Aorta (tissue), 5 donors: ENCODE measurements around the gene ZNF44. TPM values are rescaled to one million over a fixed set of nuclear protein-coding genes. Genes with fewer than 3 reads are reported as not detected.

Source experiments
- ATAC-seq: fragments of 200-7000 bp; cut with Tn5 transposase; one replicate; pipeline ENCODE4 v1.9.1; 2022; ENCODE audit warnings: moderate library complexity; ENCODE audit not compliant: low FRiP score
- DNase-seq, 2 donors: peaks; one replicate each; pipeline ENCODE4 v3.0.0-alpha.2; 2020
- H3K27ac ChIP-seq, 2 donors: one replicate each; pipeline ENCODE4 v1.5.1; 2013; ENCODE audit warnings: low read length in 2 of 2, mild to moderate bottlenecking in 2 of 2, moderate library complexity in 2 of 2, control low read depth in 1 of 2, inconsistent platforms in 1 of 2, low read depth in 1 of 2
- H3K27me3 ChIP-seq, 2 donors: one replicate each; pipeline ENCODE4 v1.6.1; 2013; ENCODE audit warnings: control low read depth in 1 of 2, low read length in 1 of 2, mild to moderate bottlenecking in 1 of 2, moderate library complexity in 1 of 2; ENCODE audit not compliant: insufficient read depth in 2 of 2, control insufficient read depth in 1 of 2
- H3K36me3 ChIP-seq, 2 donors: one replicate each; pipeline ENCODE4 v1.6.1; 2013; ENCODE audit warnings: control low read depth in 1 of 2, low read length in 1 of 2, mild to moderate bottlenecking in 1 of 2; ENCODE audit not compliant: insufficient read depth in 2 of 2, control insufficient read depth in 1 of 2
- H3K4me1 ChIP-seq, 2 donors: one replicate each; pipeline ENCODE4 v1.6.1; 2013; ENCODE audit warnings: low read length in 2 of 2, control low read depth in 1 of 2, mild to moderate bottlenecking in 1 of 2, moderate library complexity in 1 of 2; ENCODE audit not compliant: insufficient read depth in 2 of 2, control insufficient read depth in 1 of 2
- H3K4me3 ChIP-seq, 2 donors: one replicate each; pipeline ENCODE4 v1.5.1; 2013; ENCODE audit warnings: low read length in 2 of 2, control low read depth in 1 of 2, mild to moderate bottlenecking in 1 of 2
- H3K9me3 ChIP-seq: one replicate; pipeline ENCODE4 v1.6.1; 2013; ENCODE audit warnings: mild to moderate bottlenecking, low read length; ENCODE audit not compliant: control insufficient read depth
- WGBS, 2 donors: extraction: QIAGEN DNeasy Blood & Tissue Kit; methylation state at CpG; one replicate each; pipeline ENCODE4 v1.1.7; 2013; 5-methylcytosine and 5-hydroxymethylcytosine counted together
- intact Hi-C, 2 donors: fragments of 100-400 bp; cut with DNase I; formaldehyde crosslinking; loops; one replicate each; pipeline versions ENCODE4 v1.14.2 to v1.15.0; 2022
- polyA plus RNA-seq, 2 donors: library from polyadenylated mRNA; stranded (reverse); fragments of 200-250 nt; gene quantifications; one replicate each; pipeline ENCODE4 v1.2.3, GENCODE V29; 2013
- total RNA-seq, 2 donors: library from RNA; stranded (reverse); fragmentation: NEBNext Ultra II Directional; extraction: Animal tissue kit (Norgen Biotek cat#: 25700); gene quantifications; one replicate each; pipeline ENCODE4 v1.2.1, GENCODE V29; 2021
- donor health status: healthy with polysubstance abuse.
- donor health status: Bipolar disorder and iron deficiency.
- donor health status: DM: no; HTN: no; CAD: no.
- donor health status: DM: no; HTN: no; CAD: no.
- donor health status: DM: yes; HTN: yes; CAD: no.

The ZNF44 gene
- total and polyA plus RNA-seq, 4 donors: 5.4 to 19.9 (median 11.8) TPM

DNA sequence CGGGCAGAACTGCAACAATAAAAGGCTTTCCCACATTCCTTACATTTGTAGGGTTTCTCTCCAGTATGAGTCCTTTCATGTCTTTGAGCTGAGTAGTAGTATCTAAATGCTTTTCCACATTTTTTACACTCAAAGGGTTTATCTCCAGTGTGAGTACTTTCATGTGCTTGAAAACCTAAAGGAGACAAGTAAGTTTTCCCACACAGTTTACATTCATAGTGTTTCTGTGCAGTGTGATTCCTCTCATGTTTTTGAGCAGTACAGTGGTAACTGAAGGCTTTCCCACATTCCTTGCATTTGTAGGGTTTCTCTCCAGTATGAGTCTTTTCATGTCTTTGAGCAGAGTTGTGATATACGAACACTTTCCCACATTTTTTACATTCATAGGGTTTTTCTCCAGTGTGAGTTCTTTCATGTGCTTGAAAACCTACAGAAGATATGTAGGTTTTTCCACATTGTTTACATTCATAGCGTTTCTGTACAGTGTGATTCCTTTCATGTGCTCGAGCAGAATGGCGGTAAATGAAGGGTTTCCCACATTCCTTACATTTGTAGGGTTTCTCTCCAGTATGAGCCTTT lies 47.0 kb downstream of the ZNF44 start:
- intact Hi-C loops: no loop called here
- no peaks in the 10 kb centered on the region for H3K27me3 ChIP-seq
- H3K9me3 ChIP-seq: peaks cover 13% of the 10 kb centered on the region
- H3K4me3 ChIP-seq: no peak overlapping the region
- H3K27ac ChIP-seq: no peak overlapping the region
- WGBS, 2 donors: 94 to 95% methylated on average over 5 of the region's 5 CpGs
- ATAC-seq (no peak), DNase-seq (no peak)
- H3K36me3 ChIP-seq: peaks cover 2 to 12% of the 10 kb centered on the region in 2 donors
- H3K4me1 ChIP-seq: no peaks in the 10 kb centered on the region

DNA sequence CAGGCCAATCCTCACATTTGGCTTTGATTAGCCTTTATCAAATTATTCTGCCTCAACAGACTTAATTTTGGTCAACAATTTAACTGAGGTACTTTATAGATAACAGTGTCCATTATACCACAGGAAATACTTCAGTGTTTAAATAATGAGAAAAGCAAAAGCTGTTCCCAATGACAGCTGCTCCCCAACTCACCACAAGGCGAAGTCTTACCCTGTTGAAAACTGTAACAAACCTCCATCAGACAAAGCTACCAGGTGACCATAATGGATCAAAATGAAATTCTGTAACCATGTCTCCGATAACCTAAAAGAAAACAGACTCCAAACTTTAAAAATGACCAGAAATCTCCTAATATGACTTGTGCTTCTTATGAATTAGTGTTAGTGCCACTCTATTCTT lies 50.3 kb downstream of the ZNF44 start:
- WGBS, 2 donors: 89 to 92% methylated on average over 2 of the region's 2 CpGs
- H3K4me3 ChIP-seq: no peak overlapping the region
- no peaks in the 10 kb centered on the region for H3K27me3 ChIP-seq
- H3K9me3 ChIP-seq: peaks cover 9% of the 10 kb centered on the region
- DNase-seq (no peak), ATAC-seq (no peak)
- intact Hi-C loops: no loop called here
- H3K36me3 ChIP-seq: peaks cover 2 to 12% of the 10 kb centered on the region in 2 donors
- H3K27ac ChIP-seq: no peak overlapping the region
- H3K4me1 ChIP-seq: no peaks in the 10 kb centered on the region

DNA sequence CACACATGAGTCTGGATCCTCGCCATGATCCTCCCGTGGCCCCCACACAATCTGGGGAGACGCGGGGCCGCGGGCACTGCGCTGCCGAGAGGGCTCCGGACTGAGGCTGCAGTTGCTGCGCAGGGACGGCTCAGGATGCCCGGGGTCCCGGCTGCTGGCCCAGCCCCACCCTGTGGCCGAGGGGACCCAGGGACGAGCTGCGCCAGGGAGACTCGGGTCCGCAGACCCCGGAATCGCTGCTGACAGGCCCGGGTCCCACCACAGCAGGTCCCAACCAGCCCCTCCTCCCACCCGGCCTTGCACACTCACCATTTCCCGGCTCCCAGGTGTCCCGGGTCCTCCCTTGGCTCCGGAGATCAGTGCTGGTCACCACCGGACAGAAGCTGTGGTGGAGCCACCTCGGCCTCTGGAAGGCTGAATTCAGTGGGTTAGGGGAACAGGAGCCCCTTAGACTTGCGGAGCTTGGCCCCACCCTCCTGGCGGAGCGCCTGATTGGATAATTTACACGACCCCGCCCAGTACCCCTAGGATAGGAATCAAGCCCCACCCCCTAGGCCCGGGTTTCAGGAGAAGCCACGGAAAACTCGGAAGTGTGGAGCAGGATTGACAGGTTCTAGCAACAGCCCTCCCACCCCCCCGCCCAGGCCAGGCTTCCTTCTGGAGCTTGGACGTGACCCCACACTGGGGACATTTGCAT lies 57.4 kb downstream of the ZNF44 start:
- Histone ChIP-seq H3K4me3 (no peak overlapping the region), H3K9me3 (peaks cover 2% of the 10 kb centered on the region), H3K4me1 (no peaks in the 10 kb centered on the region), H3K27ac (no peak overlapping the region), H3K36me3 (peaks cover 2 to 4% of the 10 kb centered on the region in 2 donors), H3K27me3 (no peaks in the 10 kb centered on the region)
- no peak for DNase-seq
- intact Hi-C loops: no loop called here
- WGBS, 2 donors: 95% methylated on average over 35 to 37 of the region's 37 CpGs
- ATAC-seq: no peak

DNA sequence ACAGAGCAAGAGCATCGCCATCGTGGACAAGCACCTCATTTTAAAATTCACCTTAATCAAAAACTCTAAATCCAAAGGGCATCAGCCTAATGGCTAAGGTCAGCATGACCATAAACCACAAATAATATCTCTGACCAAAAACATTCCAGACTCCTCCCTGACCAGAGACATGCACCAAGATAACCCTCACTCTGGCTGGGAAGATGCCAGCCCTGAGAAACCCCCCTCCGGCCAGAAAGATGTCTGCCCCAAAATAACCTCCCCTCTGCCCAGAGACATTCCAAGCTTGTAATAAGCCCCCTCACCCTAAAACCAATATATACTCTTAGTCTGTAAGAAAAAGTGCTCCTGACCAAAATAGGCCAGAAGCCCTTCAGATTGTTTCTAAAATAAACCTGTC lies 61.7 kb downstream of the ZNF44 start:
- H3K36me3 ChIP-seq: peaks cover 6 to 7% of the 10 kb centered on the region in 2 donors
- no peak for DNase-seq
- H3K27ac ChIP-seq: no peak overlapping the region
- 80 to 82% methylated on average over 3 of the region's 3 CpGs for WGBS, 2 donors
- no peak for ATAC-seq
- intact Hi-C loops: no loop called here
- no peaks in the 10 kb centered on the region for H3K27me3 ChIP-seq
- no peaks in the 10 kb centered on the region for H3K4me1 ChIP-seq
- no peak overlapping the region for H3K4me3 ChIP-seq
- peaks cover 5% of the 10 kb centered on the region for H3K9me3 ChIP-seq

DNA sequence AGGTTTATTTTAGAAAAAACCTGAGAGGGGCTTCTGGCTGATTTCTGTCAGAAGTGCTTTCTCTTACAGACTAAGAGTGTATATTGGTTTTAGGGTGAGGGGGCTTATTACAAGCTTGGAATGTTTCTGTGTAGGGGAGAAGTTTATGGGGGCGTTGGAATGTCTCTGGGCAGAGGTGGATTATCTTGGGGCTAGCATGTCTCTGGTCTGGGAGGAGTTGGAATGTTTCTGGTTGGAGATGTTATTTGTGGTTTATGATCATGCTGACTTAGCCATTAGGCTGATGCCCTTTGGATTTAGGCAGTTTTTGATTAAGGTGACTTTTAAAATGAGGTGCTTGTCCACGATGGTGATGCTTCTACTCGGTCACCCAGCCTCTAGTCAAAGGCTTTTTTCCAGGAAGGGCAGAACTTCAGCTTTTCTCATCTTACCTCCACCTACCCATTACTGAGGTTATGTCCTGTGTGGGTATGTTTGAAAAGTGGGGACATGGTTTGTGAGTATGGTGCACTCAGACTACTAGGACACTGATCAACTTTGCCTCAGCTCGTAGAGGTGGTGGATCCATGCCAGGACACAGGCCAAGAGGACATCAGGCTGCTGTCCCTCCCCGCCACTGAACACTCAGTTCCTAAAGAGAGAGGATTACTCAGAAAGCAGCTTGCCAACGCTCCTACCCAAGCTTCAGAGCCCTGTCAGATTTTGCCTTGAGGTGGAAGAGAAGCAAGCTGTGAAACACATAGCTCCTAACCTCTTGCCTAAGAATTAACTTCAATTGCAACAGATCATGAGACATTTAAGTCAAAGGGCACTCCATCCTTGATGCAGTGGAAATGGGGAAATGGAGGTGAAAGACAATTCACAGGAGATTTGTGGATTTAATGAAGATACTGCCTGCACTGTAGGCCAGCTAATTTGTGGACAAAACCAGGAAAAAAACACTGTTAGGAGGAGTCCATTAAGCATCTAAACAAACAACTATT lies 63.6 kb downstream of the ZNF44 start:
- Histone ChIP-seq H3K36me3 (peaks cover 6 to 7% of the 10 kb centered on the region in 2 donors), H3K4me1 (no peaks in the 10 kb centered on the region), H3K27me3 (no peaks in the 10 kb centered on the region), H3K27ac (no peak overlapping the region), H3K4me3 (no peak overlapping the region), H3K9me3 (peaks cover 5% of the 10 kb centered on the region)
- DNase-seq (no peak), ATAC-seq (no peak)
- intact Hi-C loops: no loop called here
- 95 to 96% methylated on average over 6 of the region's 6 CpGs for WGBS, 2 donors

DNA sequence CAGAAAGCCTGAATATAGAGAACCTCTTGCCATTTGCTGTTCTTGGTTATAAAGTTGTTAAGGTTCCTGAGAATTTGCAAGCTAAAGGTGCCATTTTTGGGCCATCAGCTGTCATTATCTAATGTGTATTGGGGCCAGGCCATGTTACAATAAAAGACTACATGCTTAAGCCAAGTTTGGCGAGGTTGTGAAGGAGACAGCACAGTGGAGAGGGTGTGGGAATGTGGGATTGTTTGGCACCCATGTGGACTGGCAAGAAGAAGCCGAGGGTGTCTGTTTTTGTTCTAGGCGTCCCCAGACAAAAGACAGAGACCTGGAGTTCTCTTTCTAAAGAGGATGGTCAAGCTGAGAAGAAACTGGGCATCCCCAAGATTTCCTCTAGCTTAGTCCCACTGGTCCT lies 64.7 kb downstream of the ZNF44 start:
- WGBS, 2 donors: 95 to 99% methylated on average over 3 of the region's 3 CpGs
- Histone ChIP-seq H3K27me3 (no peaks in the 10 kb centered on the region), H3K4me1 (no peaks in the 10 kb centered on the region), H3K9me3 (peaks cover 5% of the 10 kb centered on the region), H3K36me3 (peaks cover 6 to 7% of the 10 kb centered on the region in 2 donors), H3K4me3 (no peak overlapping the region), H3K27ac (no peak overlapping the region)
- ATAC-seq (no peak), DNase-seq (no peak)
- intact Hi-C loops: no loop called here

DNA sequence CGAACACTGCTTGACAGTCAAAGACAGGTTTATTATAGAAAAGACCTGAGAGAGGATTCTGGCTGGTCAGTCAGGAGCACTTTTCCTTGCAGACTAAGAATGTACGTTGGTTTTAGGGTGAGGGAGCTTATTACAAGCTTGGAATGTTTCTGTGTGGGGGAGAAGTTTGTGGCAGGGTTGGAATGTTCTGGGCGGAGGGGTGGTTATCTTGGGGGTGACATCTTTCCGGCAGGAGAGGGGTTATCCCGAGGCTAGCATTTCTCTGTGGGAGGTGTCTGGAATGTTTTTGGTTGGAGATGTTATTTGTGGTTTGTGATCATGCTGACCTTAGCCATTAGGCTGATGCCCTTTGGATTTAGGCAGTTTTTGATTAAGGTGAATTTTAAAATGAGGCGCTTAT lies 70.0 kb downstream of the ZNF44 start:
- no peaks in the 10 kb centered on the region for H3K4me1 ChIP-seq
- no peaks in the 10 kb centered on the region for H3K36me3 ChIP-seq
- no peak overlapping the region for H3K4me3 ChIP-seq
- ATAC-seq (no peak), DNase-seq (no peak)
- 95 to 96% methylated on average over 6 of the region's 6 CpGs for WGBS, 2 donors
- intact Hi-C loops: no loop called here
- H3K27ac ChIP-seq: no peak overlapping the region
- H3K27me3 ChIP-seq: no peaks in the 10 kb centered on the region
- peaks cover 7% of the 10 kb centered on the region for H3K9me3 ChIP-seq

DNA sequence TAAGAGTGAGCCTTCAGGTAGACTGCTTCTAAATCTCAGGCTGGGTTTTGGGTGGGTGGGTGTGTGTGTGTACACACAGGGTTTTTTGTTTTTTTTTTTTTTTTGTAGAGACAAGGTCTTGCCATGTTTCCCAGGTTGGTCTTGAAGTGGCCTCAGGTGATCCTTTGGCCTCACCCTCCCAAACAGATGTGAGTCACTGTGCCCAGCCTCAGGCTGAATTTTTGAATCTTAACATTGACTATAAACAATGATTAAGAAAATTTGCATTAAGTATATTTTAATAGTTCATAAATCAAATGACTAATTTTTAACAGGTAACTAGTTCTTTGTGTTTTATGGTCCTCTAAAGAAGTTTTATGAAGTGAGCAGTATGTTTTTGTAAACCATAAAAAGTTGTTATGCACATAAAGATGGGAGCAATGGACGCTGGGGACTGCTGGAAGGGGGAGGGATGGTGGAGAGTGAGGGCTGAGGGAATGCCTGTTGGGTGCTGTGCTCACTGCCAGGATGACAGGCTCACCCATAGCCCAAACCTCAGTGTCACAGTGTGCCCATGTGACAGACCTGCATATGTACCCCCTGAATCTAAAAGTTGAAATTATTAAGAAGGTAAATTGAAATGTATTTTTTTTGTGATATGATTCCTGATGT lies 71.6 kb downstream of the ZNF44 start:
- DNase-seq: no peak
- Histone ChIP-seq H3K27ac (no peak overlapping the region), H3K4me1 (no peaks in the 10 kb centered on the region), H3K4me3 (no peak overlapping the region), H3K36me3 (no peaks in the 10 kb centered on the region), H3K9me3 (peaks cover 9% of the 10 kb centered on the region), H3K27me3 (no peaks in the 10 kb centered on the region)
- intact Hi-C loops: no loop called here
- no peak for ATAC-seq
- WGBS, 2 donors: 84 to 93% methylated on average over 1 of the region's 1 CpG
